AG09309 (cell line): ENCODE measurements around the gene UST.
"Not testable (repeated sequence)": the region's sequence is repeated elsewhere in the genome, so short reads cannot be mapped to it uniquely, and the experiment has no call there.

Source experiments
- DNase-seq: peaks from one replicate; pipeline ENCODE4 v3.0.0-alpha.2; 2010; ENCODE audit warnings: low read depth
- H3K4me3 ChIP-seq: 2 replicates; pipeline ENCODE4 v1.5.1; 2011; ENCODE audit warnings: mild to moderate bottlenecking, low read depth, low read length, moderate library complexity; ENCODE audit not compliant: control insufficient read depth
- CTCF ChIP-seq: IDR thresholded peaks from 2 replicates; pipeline ENCODE4 v1.5.1; 2011; ENCODE audit warnings: mild to moderate bottlenecking, low read depth, low read length, inconsistent platforms; ENCODE audit not compliant: insufficient read depth, control insufficient read depth; ENCODE audit errors: missing control alignments

UST gene

DNA sequence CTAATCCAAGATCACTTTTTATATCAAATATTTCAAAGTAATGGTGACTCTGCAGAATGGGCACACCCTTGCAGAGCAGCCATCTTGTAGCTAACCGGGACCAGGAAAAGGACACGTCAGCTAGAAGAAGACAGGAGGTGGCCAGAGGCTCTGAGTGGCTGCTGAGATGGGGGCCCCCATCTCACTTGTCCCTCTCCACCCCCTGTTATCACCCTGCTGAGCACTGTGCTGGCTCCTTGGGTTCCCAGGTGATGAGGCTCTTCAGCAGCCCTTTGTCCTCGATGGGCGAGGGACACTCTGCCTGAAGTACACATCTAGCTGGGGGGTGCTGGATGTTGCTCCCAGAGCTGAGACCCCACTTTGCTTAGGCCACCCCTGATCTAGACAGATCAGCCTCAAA is 126.3 kb downstream of the UST start:
- no peak for DNase-seq
- no peak for TF ChIP-seq CTCF
- no peak overlapping the region for H3K4me3 ChIP-seq

DNA sequence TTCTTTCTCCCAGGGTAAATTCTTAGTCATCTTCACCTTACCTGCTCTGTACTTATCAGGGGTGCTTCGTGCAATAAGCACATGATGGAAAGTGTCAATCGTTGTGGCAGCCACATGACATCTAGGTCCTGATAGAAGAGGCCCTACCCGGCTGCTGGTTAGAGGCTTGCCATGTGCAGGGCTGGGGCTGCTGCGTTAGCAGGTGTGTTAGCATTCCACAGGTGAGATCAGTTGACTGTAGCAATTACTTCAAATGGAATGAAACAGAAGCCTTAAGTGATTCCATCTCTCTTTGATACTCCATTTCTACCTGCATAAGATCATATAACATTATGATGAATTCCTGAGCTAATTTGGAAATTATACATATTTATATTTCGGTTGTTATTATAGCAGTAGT is 127.0 kb downstream of the UST start:
- H3K4me3 ChIP-seq: no peak overlapping the region
- no peak for TF ChIP-seq CTCF
- DNase-seq: no peak

GRCh38 chr6:148874698-148875293 is 128.0 kb downstream of the UST start:
- no peak for DNase-seq
- no peak overlapping the region for H3K4me3 ChIP-seq
- no peak for TF ChIP-seq CTCF

DNA sequence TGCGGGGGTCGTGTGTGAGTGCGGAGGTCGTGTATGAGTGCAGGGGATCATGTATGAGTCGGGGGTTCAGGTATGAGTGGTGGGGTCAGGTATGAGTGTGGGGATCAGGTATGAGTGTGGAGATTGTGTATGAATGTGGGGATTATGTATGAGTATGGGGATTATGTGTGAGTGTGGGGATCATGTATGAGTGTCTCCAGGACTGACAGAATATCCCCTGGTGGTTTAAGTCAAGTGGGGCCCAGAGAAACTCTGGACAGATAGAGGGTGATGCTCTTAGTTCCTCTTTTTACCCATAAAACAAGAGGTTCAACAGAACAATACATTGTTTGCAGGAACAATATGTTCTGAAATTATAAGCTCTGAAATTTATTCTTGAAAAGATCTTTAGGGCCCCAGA is 131.9 kb downstream of the UST start:
- TF ChIP-seq CTCF: no peak
- H3K4me3 ChIP-seq: no peak overlapping the region
- DNase-seq: no peak

- DNase-seq, H3K4me3 ChIP-seq: not testable (repeated sequence)
Measured at GRCh38 chr6:148880742-148881141, 133.9 kb downstream of the UST start.

- DNase-seq: no peak
- no peak overlapping the region for H3K4me3 ChIP-seq
- TF ChIP-seq CTCF: no peak
Measured at GRCh38 chr6:148881593-148882311, 134.9 kb downstream of the UST start.

- no peak for TF ChIP-seq CTCF
- H3K4me3 ChIP-seq: no peak overlapping the region
- no peak for DNase-seq
Measured at GRCh38 chr6:148883270-148883669, 136.4 kb downstream of the UST start.
